GM06990 (cell line): ENCODE results near the gene UBE2O.

ENCODE experiments used
- DNase-seq: peaks from one replicate; pipeline ENCODE4 v3.0.0-alpha.2; 2011; ENCODE audit not compliant: insufficient read length; ENCODE audit errors: extremely low read depth
- H3K27me3 ChIP-seq: replicated peaks from 2 replicates; pipeline ENCODE4 v1.6.0; 2011; ENCODE audit warnings: low read length; ENCODE audit not compliant: control insufficient read depth, insufficient read depth
- H3K36me3 ChIP-seq: 2 replicates; pipeline ENCODE4 v1.5.1; 2011; ENCODE audit warnings: low read length; ENCODE audit not compliant: control insufficient read depth, insufficient read depth
- H3K4me3 ChIP-seq: replicated peaks from 2 replicates; pipeline ENCODE4 v1.5.1; 2011; ENCODE audit warnings: low read depth, mild to moderate bottlenecking, control low read depth, low read length
- TF ChIP-seq, protein P1 (sequence below): IDR thresholded peaks from 2 replicates; pipeline ENCODE4 v1.5.1; 2011; ENCODE audit warnings: low read length, control low read depth, mild to moderate bottlenecking, inconsistent platforms; ENCODE audit not compliant: insufficient read depth, poor library complexity, severe bottlenecking

The UBE2O gene

DNA sequence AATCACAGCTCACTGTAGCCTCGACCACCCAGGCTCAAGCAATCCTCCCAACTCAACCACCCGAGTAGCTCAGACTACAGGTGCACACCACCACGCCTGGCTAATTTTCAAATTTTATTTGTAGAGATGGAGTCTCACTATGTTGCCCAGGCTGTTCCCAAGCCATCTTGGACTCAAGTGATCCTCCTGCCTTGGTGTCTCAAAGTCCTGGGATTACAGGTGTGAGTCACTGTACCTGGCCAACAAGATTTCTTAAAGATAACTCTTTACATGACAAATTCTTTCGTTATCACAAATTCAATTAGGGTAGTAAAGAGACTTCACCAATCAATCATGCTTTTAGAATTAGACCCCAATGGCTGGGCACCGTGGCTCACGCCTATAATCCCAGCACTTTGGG, 111.7 kb downstream of the UBE2O start:
- no peak for DNase-seq
- H3K36me3 ChIP-seq = peaks cover 8% of the 10 kb centered on the region
- H3K27me3 ChIP-seq = no peaks in the 10 kb centered on the region
- H3K4me3 ChIP-seq = no peak overlapping the region
- TF ChIP-seq, protein P1, sequence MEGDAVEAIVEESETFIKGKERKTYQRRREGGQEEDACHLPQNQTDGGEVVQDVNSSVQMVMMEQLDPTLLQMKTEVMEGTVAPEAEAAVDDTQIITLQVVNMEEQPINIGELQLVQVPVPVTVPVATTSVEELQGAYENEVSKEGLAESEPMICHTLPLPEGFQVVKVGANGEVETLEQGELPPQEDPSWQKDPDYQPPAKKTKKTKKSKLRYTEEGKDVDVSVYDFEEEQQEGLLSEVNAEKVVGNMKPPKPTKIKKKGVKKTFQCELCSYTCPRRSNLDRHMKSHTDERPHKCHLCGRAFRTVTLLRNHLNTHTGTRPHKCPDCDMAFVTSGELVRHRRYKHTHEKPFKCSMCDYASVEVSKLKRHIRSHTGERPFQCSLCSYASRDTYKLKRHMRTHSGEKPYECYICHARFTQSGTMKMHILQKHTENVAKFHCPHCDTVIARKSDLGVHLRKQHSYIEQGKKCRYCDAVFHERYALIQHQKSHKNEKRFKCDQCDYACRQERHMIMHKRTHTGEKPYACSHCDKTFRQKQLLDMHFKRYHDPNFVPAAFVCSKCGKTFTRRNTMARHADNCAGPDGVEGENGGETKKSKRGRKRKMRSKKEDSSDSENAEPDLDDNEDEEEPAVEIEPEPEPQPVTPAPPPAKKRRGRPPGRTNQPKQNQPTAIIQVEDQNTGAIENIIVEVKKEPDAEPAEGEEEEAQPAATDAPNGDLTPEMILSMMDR = no peak
